Endodermal cell (in vitro differentiated cells): ENCODE measurements around the gene NRXN3. TPM values are rescaled to one million over a fixed set of nuclear protein-coding genes. Genes with fewer than 3 reads are reported as not detected.

Source experiments
- DNase-seq: peaks from one replicate; pipeline ENCODE4 v3.0.0-alpha.2; 2017
- H3K27ac ChIP-seq: 2 replicates; pipeline ENCODE4 v1.5.1; 2013; ENCODE audit warnings: mild to moderate bottlenecking, low read depth, low read length, moderate library complexity
- H3K27me3 ChIP-seq: 2 replicates; pipeline ENCODE4 v1.6.1; 2013; ENCODE audit warnings: mild to moderate bottlenecking, low read length, moderate library complexity; ENCODE audit not compliant: insufficient read depth, control insufficient read depth, poor library complexity, severe bottlenecking
- H3K36me3 ChIP-seq: 2 replicates; pipeline ENCODE4 v1.7.0; 2013; ENCODE audit warnings: mild to moderate bottlenecking, low read length, moderate library complexity; ENCODE audit not compliant: control insufficient read depth, insufficient read depth
- H3K4me1 ChIP-seq: one replicate; pipeline ENCODE4 v1.7.0; 2013; ENCODE audit warnings: low read length; ENCODE audit not compliant: control insufficient read depth, insufficient read depth
- H3K4me3 ChIP-seq: 2 replicates; pipeline ENCODE4 v1.5.1; 2013; ENCODE audit warnings: mild to moderate bottlenecking, low read length, moderate library complexity
- H3K9ac ChIP-seq: 2 replicates; pipeline ENCODE4 v1.6.1; 2013; ENCODE audit warnings: mild to moderate bottlenecking, low read length, moderate library complexity; ENCODE audit not compliant: poor library complexity, severe bottlenecking; ENCODE audit errors: extremely low read depth
- H3K9me3 ChIP-seq: 2 replicates; pipeline ENCODE4 v1.6.1; 2013; ENCODE audit warnings: mild to moderate bottlenecking, low read length, moderate library complexity; ENCODE audit not compliant: control insufficient read depth
- H3K27ac Mint-ChIP-seq: 2 replicates; pipeline ENCODE4 v1.8.0; 2020; ENCODE audit warnings: mixed read lengths
- H3K27me3 Mint-ChIP-seq: 2 replicates; pipeline ENCODE4 v1.8.0; 2021; ENCODE audit warnings: mild to moderate bottlenecking, mixed read lengths; ENCODE audit not compliant: insufficient read depth
- H3K36me3 Mint-ChIP-seq: 2 replicates; pipeline ENCODE4 v1.8.0; 2020; ENCODE audit warnings: low read depth, mixed read lengths
- H3K4me1 Mint-ChIP-seq: 2 replicates; pipeline ENCODE4 v1.8.0; 2020; ENCODE audit warnings: mixed read lengths
- H3K4me3 Mint-ChIP-seq: 2 replicates; pipeline ENCODE4 v1.8.0; 2020; ENCODE audit warnings: mild to moderate bottlenecking, moderate library complexity, mixed read lengths
- H3K9me3 Mint-ChIP-seq: 2 replicates; pipeline ENCODE4 v1.8.0; 2020; ENCODE audit warnings: mild to moderate bottlenecking, mixed read lengths
- CTCF ChIP-seq: fragments of 200-600 bp; sonication (generic); conservative IDR thresholded peaks from 2 replicates; pipeline ENCODE4 v1.5.0; 2021; ENCODE audit warnings: antibody characterized with exemption, mild to moderate bottlenecking
- WGBS, 2 experiments: methylation state at CpG; one replicate each; pipeline versions ENCODE4 v1.1.5 to v1.1.7; 2013; ENCODE audit warnings: missing lambda C conversion rate in 2 of 2, mixed read lengths in 1 of 2; ENCODE audit not compliant: insufficient coverage in 1 of 2, insufficient read length in 1 of 2; 5-methylcytosine and 5-hydroxymethylcytosine counted together
- total RNA-seq, 2 donors: library from RNA; stranded (reverse); fragmentation: NEBNext Ultra II Directional in 1 of 2; extraction: Animal tissue kit (Norgen Biotek cat#: 25700) in 1 of 2; gene quantifications; 2 replicates in 1 of 2; 3 replicates in 1 of 2; pipeline ENCODE4 v1.2.1, GENCODE V29; 2021

Gene NRXN3
- total RNA-seq, 2 donors from 2014 or later: 20.9 to 21.4 TPM

GRCh38 chr14:78292003-78292402, 121.8 kb downstream of the NRXN3 start:
- H3K4me3 ChIP-seq: no peak overlapping the region
- no peak overlapping the region for H3K4me3 Mint-ChIP-seq
- H3K27ac Mint-ChIP-seq: no peak overlapping the region
- no peaks in the 10 kb centered on the region for H3K36me3 Mint-ChIP-seq
- H3K4me1 ChIP-seq: peaks cover under 1% of the 10 kb centered on the region
- no peak overlapping the region for H3K27ac ChIP-seq
- H3K27me3 Mint-ChIP-seq: no peaks in the 10 kb centered on the region
- no peaks in the 10 kb centered on the region for H3K9me3 ChIP-seq
- no peak for TF ChIP-seq CTCF
- no peak for DNase-seq
- H3K27me3 ChIP-seq: no peaks in the 10 kb centered on the region
- peaks cover 10% of the 10 kb centered on the region for H3K4me1 Mint-ChIP-seq
- H3K9ac ChIP-seq: no peak overlapping the region
- H3K36me3 ChIP-seq: no peaks in the 10 kb centered on the region
- 78 to 89% methylated on average over 3 of the region's 3 CpGs for WGBS, 2 experiments
- no peaks in the 10 kb centered on the region for H3K9me3 Mint-ChIP-seq

DNA sequence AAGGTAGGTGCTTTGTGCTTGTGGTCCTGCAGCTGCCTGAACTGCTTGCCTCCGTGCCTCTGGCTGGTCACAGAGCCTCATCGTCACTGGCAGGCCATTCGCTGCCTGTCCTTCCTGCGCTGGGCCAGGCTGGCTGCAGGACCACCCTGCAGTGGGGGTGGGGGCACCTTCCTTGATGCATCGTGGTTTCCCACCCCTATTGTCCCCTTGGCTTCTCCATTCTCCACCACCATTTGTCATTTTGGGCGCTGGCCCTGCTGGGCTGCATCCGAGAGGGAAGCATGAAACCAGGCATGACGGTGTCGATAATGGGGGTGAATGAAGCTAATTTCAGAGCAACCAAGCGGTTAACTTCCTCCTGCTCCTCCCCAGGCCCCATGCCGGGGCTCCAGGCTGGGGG, 127.7 kb downstream of the NRXN3 start:
- Mint-ChIP-seq H3K36me3 (no peaks in the 10 kb centered on the region), H3K4me3 (no peak overlapping the region), H3K9me3 (no peaks in the 10 kb centered on the region), H3K4me1 (peaks cover 50% of the 10 kb centered on the region), H3K27me3 (no peaks in the 10 kb centered on the region), H3K27ac (peak overlapping the region; percentile 23)
- H3K4me1 ChIP-seq: peaks cover 16% of the 10 kb centered on the region
- TF ChIP-seq CTCF: no peak
- H3K9ac ChIP-seq: no peak overlapping the region
- H3K27ac ChIP-seq: no peak overlapping the region
- H3K9me3 ChIP-seq: no peaks in the 10 kb centered on the region
- no peaks in the 10 kb centered on the region for H3K27me3 ChIP-seq
- WGBS, 2 experiments: 75 to 89% methylated on average over 7 to 11 of the region's 11 CpGs
- no peaks in the 10 kb centered on the region for H3K36me3 ChIP-seq
- DNase-seq: no peak
- no peak overlapping the region for H3K4me3 ChIP-seq

- WGBS, 2 experiments: 100% methylated on average over 1 of the region's 1 CpG; no CpG with 5 or more reads in 1 of the 2 experiments
- Histone ChIP-seq H3K36me3 (no peaks in the 10 kb centered on the region), H3K9me3 (no peaks in the 10 kb centered on the region), H3K4me3 (no peak overlapping the region), H3K27ac (no peak overlapping the region), H3K9ac (no peak overlapping the region), H3K27me3 (no peaks in the 10 kb centered on the region), H3K4me1 (peaks cover 16% of the 10 kb centered on the region)
- H3K4me3 Mint-ChIP-seq: no peak overlapping the region
- H3K36me3 Mint-ChIP-seq: no peaks in the 10 kb centered on the region
- no peak for DNase-seq
- H3K9me3 Mint-ChIP-seq: no peaks in the 10 kb centered on the region
- TF ChIP-seq CTCF: no peak
- no peak overlapping the region for H3K27ac Mint-ChIP-seq
- H3K4me1 Mint-ChIP-seq: peaks cover 54% of the 10 kb centered on the region
- H3K27me3 Mint-ChIP-seq: no peaks in the 10 kb centered on the region
Measured at GRCh38 chr14:78298298-78298697, 128.1 kb downstream of the NRXN3 start.
